GM19023 (cell line): ENCODE data around the gene SELENOO.
"Not testable (repeated sequence)": the region's sequence is repeated elsewhere in the genome, so short reads cannot be mapped to it uniquely, and the experiment has no call there.

Source experiments
- ATAC-seq: cut with Tn5 transposase; IDR thresholded peaks from one replicate; pipeline ENCODE4 v1.9.1; 2021; ENCODE audit warnings: mild to moderate bottlenecking, moderate library complexity; ENCODE audit not compliant: unreplicated experiment

SELENOO gene

DNA sequence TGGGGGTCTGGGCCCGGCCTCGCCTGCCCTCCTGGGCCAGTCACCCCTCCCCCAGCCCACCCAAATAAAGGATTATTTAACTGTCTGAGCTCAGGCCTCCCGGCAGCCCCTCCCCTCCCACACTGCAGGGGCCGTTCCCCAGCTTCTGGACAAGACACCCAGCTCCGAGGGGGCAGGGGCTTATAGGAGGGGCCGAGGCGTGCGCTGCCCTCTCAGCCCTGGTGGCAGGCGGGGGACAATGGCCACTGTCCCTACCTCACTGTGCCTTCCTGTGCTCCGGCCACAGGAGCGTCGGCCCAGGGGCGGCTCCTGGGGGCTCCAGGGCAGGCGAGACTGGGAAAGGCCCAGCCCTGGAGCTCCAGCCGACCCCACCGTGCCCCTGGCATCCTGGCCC, 2.2 kb upstream of the SELENOO start:
- ATAC-seq: no peak

DNA sequence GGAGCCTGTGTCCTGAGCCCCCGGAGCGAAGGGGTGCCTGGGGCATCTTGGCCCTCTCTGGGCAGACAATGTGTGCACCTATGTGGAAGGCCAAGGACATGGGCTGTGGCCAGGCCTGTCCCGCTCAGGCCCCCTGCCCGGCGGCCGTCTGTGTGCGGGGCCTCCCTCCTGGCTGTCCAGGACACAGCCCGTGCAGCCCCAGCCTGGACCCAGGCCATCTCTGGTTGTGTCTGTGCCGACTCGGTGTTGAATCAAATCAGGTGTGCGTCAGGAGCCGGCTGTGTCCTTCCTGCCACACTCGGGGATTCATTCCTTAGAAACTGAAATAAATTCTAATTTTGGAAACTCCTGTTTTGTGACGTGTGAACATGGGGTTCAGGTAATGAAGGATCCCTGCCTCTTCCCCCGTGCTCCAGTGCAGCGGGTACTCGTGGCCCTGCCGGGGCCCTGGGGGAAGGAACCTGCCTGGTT, 1.5 kb upstream of the SELENOO start:
- ATAC-seq: no peak

DNA sequence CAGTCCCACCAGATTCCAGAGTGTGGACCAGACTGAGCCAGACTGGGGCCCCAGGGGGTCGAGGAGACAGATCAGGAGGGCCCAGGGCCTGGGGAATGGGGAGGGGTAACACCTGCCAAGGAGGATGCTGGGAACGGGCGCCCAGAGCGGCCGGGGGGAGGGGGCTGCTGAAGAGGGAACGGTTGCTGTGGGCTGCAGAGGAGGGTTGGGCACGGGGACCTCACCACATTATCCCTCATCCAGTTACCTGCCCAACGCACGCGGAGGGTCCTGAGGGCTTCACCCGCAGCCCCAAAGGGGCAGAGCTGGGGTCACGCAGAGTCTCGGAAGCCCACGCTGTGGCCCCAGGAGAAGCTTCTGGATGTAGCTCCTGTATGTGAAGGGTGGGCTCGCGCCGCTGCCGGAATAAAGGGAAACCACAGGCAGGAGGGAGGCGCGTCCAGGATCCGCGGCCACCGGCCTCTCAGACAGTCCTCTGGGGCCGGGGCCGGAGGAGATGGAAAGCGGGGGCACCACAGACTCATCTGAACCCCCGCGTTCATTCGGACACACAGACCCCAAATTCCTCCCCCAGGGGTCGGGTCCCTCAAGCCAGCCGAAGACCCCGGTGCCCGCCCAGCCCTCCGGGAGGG, 866 bp upstream of the SELENOO start:
- no peak for ATAC-seq

DNA sequence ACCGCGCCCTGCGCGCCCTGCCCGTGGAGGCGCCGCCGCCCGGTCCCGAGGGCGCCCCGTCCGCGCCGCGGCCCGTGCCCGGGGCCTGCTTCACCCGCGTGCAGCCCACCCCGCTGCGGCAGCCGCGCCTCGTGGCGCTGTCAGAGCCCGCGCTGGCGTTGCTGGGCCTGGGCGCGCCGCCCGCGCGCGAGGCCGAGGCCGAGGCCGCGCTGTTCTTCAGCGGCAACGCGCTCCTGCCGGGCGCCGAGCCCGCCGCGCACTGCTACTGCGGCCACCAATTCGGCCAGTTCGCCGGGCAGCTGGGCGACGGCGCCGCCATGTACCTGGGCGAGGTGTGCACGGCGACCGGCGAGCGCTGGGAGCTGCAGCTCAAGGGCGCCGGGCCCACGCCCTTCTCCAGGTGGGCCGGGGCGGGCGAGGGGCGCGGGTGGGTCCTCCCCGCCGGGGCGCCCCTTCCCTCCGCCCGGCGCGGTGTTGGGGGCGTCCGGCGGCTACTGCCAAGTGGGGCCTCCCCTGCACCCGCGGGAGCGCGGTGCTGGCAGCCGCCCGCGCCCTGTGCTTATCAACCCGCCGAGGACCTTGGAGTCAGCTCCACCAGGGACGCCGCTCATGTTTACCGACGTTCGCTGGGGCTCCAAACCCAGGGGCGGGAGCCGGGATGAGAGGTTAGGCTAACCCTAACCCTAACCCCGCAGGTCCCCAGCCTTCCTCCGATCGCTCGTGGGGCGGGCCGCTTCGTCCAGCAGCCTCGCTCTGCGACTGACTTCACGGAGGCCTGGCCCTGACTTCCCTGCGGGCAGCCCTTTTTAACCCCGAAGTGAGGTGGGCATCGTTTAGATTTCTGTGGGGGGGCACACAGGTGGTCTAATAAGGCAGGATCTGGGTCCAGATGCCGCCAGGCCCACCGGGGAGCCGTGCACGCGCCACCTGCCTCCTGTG, 649 bp downstream of the SELENOO start:
- ATAC-seq: peak; percentile 21

DNA sequence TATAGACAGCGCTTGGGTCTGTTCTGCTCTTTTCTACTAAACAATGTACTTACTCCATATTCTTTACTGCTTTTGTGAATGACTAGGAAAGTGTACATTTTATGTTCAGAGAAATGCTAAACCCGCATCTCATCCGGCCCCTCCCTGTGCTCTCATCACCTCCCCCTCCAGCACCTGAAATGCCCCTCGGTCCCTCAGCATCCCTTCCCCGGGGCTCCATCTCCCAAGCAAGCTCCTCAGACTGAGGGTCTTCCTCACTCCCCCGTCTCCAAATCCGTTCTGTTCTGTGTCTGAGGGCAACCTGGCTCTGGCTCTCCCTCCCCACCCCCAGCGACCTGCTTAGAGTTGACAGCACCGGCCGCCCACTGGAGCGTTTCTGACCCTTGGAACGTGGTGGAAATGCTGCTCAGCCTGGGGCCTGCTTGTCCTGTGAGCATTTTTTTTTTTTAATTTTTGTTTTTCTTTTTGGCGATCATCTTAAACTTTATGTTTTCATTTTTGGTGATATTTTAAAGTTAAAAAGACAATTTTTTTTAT, 1.4 kb downstream of the SELENOO start:
- ATAC-seq: no peak

DNA sequence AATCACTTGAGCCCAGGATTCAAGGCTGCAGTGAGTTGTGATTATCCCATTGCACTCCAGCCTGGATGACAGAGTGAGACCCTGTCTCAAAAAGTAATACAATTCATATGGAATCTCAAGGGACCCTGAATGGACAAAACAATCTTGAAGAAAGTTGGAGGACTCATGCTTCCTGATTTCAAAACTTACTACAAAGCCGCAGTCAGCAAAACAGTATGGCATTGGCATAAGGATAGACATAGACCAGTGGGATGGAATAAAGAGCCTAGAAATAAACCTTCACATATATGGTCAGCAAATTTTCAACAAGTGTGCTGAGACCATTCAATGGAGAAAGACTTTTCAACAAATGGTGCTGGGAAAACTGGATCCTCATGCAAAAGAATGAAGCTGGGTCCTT, 2.5 kb downstream of the SELENOO start:
- no peak for ATAC-seq

DNA sequence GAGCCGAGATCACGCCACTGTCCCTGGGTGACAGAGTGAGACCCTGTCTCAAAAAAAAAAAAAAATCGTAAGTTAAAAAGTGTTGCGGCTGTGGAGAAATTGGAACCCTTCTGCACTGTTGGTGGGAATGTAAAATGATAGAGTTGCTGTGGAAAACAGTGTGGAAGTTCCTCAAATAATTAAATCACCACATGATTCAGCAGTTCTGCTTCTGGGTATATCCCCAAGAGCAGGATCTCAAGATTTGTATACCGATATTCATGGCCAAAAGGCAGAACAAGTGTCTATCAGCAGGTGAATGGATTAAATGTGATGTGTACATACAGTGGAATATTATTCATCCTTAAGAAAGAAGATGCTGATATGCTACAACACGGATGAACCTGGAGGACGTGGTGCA, 3.8 kb downstream of the SELENOO start:
- ATAC-seq: no peak

DNA sequence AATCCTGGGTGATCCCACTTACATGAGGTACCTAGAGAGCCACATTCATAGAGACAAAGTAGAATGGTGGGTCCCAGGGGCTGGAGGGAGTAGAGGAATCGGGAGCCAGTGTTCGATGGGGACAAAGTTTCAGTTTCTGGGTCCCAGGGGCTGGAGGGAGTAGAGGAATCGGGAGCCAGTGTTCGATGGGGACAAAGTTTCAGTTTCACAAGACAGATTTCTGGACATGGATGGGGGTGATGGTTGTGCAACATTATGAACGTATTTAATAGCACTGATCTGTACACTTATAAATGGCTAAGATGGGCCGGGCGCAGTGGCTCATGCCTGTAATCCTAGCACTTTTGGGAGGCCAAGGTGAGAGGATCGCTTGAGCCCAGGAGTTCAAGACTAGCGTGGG, 4.2 kb downstream of the SELENOO start:
- not testable (repeated sequence) for ATAC-seq

DNA sequence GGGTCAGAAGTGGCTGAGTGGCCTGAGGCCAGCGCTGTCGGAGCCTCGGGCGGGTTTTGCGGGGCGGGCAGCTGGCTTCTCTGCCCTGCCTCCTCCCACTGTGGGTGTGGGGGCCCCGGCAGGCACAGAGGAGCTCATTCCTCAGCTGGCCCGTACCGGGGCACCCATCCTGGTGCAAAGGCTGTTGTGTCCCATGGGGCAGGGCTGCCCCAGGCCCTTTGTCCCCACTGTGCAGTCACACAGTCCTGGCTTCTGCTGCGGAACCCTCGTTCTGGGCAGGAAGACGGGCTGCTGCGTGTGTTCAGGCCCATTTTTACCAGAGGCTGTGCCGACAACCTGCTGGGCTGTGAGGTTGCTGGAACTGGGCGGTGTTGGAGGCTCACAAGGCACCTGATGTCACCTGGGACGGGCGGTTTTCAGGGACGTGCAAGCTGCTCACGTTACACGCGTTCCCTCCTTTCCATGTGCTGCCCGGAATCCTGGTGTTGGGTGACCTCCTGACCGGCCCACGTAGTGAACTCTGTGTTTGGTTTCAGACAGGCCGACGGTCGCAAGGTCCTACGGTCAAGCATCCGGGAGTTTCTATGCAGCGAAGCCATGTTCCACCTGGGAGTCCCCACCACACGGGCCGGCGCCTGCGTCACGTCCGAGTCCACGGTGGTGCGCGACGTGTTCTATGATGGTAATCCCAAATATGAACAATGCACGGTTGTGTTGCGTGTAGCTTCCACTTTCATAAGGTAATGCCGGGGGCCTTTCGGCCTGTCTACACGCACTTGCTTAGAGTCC, 5.2 kb downstream of the SELENOO start:
- ATAC-seq: no peak

DNA sequence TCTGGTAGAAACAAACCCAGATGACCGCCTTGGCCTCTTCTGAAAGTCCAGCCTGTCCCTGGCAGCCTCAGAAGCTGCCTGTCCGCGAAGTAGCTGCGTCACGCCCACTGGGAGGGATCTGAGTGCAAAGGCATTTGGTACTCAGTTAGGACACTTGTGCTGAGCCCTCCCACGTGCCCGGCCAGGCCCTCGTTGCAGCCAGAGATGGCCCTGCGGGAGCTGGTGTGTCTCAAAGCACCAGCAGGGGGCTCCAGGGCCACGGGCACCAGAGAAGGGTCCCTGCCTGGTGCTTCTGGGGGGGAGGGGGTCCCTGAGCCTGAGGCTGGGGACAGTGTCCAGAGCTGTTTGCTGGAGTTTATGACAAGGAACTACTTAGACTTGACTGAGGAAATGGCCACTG, 5.8 kb downstream of the SELENOO start:
- ATAC-seq: no peak

DNA sequence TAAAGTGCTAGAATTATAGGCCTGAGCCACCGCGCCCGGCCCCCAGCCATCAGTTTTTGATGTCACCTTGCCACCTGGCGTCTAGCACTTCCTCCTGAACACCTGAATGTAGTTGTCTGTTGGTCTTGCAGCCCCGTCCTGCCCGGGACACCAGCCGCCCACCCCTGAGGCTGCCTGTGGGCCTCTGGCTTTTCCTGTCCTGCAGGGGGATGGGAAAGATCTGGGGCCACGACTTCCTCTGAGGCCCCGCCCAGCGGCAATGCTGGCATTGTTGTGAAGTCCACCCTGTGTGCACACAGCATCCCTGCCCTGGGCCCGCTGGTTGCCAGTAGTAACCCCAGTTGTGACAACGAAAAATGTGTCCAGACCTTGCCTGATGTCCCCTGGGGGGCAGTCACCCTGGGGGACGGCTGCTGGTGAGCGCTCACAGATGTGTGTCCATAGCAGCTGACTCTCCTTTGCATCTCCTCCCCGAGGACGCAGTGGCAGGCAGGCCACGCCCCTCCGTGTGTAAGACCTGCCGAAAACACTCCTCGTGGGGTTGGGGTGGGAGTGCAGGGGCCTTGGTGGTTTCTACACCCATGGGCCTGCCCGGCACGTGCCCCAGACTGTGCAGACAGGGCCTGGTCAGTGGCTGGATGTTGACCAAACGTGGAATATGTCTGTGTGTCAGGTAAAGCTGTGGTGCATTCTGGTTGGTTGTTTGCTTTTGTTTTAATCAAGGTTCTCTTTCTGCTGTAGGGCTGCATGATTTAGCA, 6.8 kb downstream of the SELENOO start:
- no peak for ATAC-seq

DNA sequence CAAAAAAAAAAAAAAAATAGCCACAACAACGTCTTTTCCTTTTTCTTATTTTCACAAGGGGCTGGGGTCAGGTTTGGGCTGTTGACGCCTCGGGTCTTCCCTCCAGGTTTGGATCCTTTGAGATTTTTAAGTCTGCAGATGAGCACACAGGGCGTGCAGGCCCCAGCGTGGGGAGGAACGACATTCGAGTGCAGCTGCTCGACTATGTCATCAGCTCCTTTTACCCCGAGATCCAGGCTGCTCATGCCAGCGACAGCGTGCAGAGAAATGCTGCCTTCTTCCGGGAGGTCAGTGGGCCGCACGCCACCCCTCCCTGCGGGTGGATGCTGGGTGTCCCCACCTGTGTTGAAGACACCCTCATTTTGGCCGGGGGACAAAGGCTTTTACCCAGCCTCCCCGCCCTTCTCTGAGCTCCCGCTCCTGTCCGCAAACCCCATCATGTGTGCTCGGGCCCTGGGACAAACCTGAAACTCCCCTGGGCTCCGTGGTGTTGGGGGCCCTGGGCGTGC, 7.7 kb downstream of the SELENOO start:
- ATAC-seq: no peak

DNA sequence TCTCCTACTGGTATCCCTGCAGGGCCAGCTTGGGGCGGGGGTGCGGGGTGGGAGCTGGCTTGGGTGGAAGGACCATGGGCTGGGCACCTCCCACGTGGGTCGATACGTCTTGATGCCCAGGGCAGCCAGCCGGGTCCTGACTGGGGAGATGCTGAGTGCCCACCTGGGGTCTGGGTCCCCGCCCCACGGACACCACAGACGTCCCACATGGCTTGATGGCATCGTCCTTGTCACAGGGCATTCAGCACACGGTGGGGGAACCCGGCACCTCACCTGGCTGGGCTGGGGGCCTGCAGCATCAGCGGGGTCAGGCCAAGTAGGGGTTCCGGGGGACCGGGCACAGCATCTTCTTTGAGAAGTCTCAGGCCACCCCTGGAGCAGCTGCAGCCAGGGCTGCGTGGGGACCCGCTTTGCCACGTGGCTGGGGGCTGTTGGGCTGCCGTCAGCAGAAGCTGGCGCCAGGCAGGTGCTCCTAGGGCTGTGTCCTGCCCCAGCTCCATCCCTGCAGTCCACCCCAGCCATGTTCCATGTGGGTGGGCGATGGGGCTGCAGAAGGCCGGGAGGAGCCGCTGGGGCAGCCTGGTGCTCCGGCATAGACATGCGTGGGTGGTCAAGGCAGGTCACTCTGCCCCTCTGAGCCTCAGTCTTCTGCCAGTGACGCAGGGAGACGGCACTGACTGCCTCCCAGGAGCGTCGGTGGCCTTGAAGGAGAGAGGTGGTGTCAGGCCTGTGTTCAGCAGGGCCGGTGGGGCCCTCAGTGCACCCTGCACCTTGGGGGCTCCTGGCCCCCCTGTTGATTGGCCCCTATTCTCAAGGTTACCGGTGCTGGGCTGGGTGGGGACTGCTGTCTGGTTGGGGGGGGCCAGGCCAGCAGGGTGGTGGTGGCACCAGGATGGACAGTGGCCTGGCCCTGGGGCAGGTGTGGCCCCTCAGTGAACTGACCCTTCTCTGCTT, 8.4 kb downstream of the SELENOO start:
- no peak for ATAC-seq

DNA sequence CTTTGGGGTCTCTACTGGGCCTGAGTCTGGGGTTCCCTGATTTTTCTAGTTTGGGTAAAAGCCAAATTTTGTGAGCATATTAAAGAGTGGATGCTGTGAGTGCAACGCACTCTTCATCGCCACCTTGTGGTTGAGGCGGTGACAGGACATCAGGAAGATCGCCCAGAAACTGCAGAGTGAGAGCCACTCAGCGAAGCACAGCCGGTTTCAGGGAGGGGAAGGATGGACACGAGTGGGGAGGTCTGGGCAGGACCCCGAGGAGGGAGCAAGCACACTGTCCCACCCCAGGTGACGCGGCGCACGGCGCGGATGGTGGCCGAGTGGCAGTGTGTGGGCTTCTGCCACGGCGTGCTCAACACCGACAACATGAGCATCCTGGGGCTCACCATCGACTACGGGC, 9.1 kb downstream of the SELENOO start:
- no peak for ATAC-seq

DNA sequence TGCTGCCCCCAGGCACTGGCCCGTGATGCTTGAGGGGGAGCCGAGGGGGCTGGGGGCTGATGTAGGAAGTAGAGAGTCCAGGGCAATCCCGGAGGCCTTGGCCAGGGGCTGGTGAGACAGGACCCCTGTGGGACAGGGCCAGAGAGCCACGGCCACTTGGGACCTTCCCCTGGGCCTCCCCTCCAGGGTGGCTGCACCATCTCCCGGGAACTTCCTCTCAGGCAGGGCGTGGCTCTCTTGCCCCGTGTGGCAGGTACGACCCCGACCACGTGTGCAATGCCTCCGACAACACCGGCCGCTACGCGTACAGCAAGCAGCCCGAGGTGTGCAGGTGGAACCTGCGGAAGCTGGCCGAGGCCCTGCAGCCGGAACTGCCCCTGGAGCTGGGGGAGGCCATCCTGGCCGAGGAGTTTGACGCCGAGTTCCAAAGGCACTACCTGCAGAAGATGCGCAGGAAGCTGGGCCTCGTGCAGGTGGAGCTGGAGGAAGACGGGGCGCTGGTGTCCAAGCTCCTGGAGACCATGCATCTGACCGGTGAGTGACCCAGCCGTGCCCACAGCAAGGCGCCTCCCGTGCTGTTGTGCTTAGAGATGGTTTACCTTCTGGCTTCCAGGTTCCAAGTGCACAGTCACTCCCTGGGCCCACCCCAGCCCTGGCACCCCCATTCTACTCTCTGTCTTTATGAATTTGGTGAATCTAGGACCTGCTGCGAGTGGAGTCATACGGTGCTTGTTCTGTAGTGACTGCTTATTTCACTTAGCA, 9.7 kb downstream of the SELENOO start:
- no peak for ATAC-seq

DNA sequence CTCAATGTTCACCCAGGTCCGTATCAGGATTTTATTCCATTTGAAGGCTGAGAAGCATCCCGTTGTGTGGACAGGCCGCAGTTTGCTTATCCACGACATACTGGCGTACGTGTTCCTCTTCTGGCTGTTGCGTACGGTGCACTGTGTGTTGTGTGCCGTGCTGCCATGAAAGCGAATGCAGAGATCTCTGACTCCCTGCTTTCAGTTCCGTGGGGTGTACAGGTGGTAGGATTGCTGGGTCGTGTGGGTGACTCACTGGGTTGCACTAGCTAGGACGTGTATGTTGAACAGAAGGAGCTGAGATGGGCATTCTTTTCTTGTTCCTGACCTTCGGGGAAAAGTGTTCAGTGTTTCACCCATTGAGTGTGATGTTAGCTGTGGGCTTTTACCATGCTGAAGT, 10.3 kb downstream of the SELENOO start:
- ATAC-seq: no peak

DNA sequence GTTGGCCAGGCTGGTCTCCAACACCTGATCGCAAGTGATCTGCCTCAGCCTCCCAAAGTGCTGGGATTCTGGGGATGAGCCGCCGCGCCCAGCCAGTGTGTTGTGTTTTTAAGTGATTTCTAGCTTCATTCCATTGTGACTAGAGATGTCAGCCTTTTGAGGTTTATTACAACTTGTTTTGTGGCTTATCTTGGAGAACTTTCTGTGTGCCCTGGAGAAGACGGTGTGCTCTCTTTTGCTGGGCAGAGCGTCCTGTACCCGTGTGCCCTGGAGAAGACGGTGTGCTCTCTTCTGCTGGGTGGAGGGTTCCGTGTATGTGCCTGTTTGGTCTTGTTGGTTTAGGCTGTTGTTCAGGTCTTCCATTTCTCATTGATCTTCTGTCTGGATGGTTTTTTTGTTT, 12.5 kb downstream of the SELENOO start:
- no peak for ATAC-seq

DNA sequence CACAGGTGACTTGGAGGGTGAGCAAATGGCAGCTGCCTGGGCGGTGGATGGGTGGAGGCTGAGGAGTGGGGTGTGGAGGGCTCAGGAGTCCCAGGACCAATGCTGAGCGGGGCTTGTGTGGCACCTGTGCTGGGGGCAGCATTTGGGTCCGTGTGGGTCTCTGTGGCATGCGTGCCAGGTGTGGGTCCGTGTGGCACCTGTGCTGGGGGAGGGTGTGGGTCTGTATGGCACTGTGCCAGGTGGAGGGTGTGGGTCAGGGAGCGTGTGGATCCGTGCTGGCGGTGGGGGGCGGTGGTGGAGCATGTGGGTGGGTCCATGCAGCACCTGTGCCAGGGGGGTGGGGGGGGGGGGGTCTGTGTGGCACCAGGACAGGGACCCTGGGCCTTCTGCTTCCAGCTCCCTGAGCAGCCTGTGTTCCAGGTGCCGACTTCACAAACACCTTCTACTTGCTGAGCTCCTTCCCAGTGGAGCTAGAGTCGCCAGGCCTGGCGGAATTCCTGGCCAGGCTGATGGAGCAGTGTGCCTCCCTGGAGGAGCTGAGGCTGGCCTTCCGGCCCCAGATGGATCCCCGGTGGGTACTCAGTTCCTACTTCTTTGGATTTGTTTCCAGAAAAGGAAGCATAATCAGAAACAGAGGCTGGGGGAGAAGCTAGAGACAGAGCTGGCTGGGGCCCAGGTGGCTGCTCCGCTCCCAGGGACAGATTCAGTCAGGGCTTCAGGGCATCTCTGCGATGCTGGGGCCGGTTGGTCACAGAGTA, 14.7 kb downstream of the SELENOO start:
- no peak for ATAC-seq
